ENCODE measurements around the gene RAC3. TPM values are rescaled to one million over a fixed set of nuclear protein-coding genes. Genes with fewer than 3 reads are reported as not detected.

RAC3 gene
- total and polyA plus RNA-seq, 2 experiments from 2014 or later, result 1.3 to 7.9 TPM

- no peak for DNase-seq
- Histone ChIP-seq H4K20me1 (ENCODE audit: insufficient read depth) (no peaks in the 10 kb centered on the region), H3K27me3 (replicated peaks; ENCODE audit: insufficient read depth) (no peaks in the 10 kb centered on the region), H3K79me2 (ENCODE audit: insufficient read depth) (no peaks in the 10 kb centered on the region), H3K27ac (no peak overlapping the region), H3K4me3 (no peak overlapping the region), H3K9me2 (ENCODE audit: insufficient read depth) (no peaks in the 10 kb centered on the region), H3F3A (ENCODE audit: insufficient read depth) (no peaks in the 10 kb centered on the region), H2AFZ (no peak overlapping the region), H3K4me1 (ENCODE audit: insufficient read depth) (peaks cover 3% of the 10 kb centered on the region), H3K9ac (no peak overlapping the region), H3K9me3 (ENCODE audit: low read depth) (no peaks in the 10 kb centered on the region), H3K4me2 (ENCODE audit: unreplicated experiment) (no peak overlapping the region), H3K36me3 (ENCODE audit: low read depth) (no peaks in the 10 kb centered on the region)
- in situ Hi-C loops (cut with MboI), result no loop called here
- TF ChIP-seq EZH2phosphoT487 (IDR thresholded peaks at IDR 0.05; ENCODE audit: insufficient read depth, low read depth) (no peak), EZH2 (IDR thresholded peaks at IDR 0.05; ENCODE audit: insufficient read depth, poor library complexity, severe bottlenecking) (no peak)
- 93% methylated on average over 26 of the region's 26 CpGs for WGBS, 2 experiments (ENCODE audit: low coverage in 1 of 2, low lambda C conversion rate in 2 of 2, missing lambda C conversion rate in 2 of 2)
These were observed 44.9 kb upstream of the RAC3 start for GRCh38 chr17:81986606-81987005.

- Histone ChIP-seq H3K4me1 (ENCODE audit: insufficient read depth) (peaks cover 9% of the 10 kb centered on the region), H3K9ac (no peak overlapping the region), H3K27ac (no peak overlapping the region), H3K4me2 (ENCODE audit: unreplicated experiment) (no peak overlapping the region), H3K27me3 (replicated peaks; ENCODE audit: insufficient read depth) (no peaks in the 10 kb centered on the region), H3K9me2 (ENCODE audit: insufficient read depth) (no peaks in the 10 kb centered on the region), H3K9me3 (ENCODE audit: low read depth) (no peaks in the 10 kb centered on the region), H3K79me2 (ENCODE audit: insufficient read depth) (no peaks in the 10 kb centered on the region), H2AFZ (no peak overlapping the region), H3K36me3 (ENCODE audit: low read depth) (no peaks in the 10 kb centered on the region), H3F3A (ENCODE audit: insufficient read depth) (0 out of 2 replicates have a peak, but pooled peaks cover 4% of the 10 kb centered on the region), H4K20me1 (ENCODE audit: insufficient read depth) (no peaks in the 10 kb centered on the region), H3K4me3 (no peak overlapping the region)
- in situ Hi-C loops (cut with MboI), result no loop called here
- TF ChIP-seq EZH2phosphoT487 (IDR thresholded peaks at IDR 0.05; ENCODE audit: insufficient read depth, low read depth) (no peak), EZH2 (IDR thresholded peaks at IDR 0.05; ENCODE audit: insufficient read depth, poor library complexity, severe bottlenecking) (no peak)
- 91 to 93% methylated on average over 18 to 26 of the region's 26 CpGs for WGBS, 2 experiments (ENCODE audit: low coverage in 1 of 2, low lambda C conversion rate in 2 of 2, missing lambda C conversion rate in 2 of 2)
- no peak for DNase-seq
These were observed 44.2 kb upstream of the RAC3 start for GRCh38 chr17:81987161-81987770.

DNA sequence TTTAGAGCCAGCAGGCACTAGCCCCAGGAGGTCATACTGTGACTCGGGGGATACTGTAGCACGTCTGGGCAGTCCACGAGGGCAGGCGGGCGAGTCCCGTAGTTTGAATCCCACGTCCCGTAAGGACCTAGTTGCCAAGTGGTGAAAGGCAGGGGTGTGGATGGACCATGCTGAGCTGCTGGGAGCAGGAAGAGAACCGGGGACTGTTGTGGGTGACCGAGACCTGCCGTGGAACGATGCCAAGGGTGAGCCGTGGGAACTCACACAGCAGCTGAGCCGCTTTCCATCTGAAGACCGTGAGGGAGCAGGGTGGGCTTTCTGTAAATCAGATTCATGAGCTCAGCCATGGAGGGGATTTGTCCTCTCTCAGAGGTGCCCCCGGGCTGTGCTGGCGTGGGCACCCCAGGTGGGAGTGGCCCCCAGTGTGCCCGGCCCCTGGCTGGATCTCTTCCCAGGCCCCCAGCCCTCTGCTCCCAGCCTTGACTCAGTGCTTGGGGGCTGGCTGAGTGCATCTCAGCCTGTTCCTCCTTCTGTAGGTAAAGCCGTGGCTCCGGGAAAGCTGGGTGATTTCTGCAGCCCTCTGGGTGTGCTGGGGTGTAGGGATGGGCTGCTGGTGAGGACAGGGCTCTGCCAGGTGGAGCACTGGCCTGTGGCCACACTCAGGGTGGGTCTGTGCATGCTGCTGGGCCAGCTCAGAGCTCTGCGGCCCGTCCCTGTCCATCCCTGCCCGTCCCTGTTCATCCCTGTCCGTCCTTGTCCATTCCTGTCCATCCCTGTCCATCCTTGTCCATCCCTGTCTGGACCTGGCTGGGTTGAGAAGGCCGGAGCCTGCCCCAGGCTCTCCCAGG, 40.4 kb upstream of the RAC3 start:
- no peak overlapping the region for H3K27ac ChIP-seq

GRCh38 chr17:81991684-81992305, 39.7 kb upstream of the RAC3 start:
- H3K36me3 ChIP-seq (ENCODE audit: low read depth), result no peaks in the 10 kb centered on the region
- no peaks in the 10 kb centered on the region for H3K9me2 ChIP-seq (ENCODE audit: insufficient read depth)
- H3K27me3 ChIP-seq (replicated peaks; ENCODE audit: insufficient read depth), result no peaks in the 10 kb centered on the region
- H3K27ac ChIP-seq, result peak overlapping the region; percentile 25; the same call in 1 of the 2 replicates
- H3K4me1 ChIP-seq (ENCODE audit: insufficient read depth), result peaks cover 11% of the 10 kb centered on the region
- H2AFZ ChIP-seq, result no peak overlapping the region
- no peaks in the 10 kb centered on the region for H3K79me2 ChIP-seq (ENCODE audit: insufficient read depth)
- 5 to 7% methylated on average over 27 to 28 of the region's 31 CpGs for WGBS, 2 experiments (ENCODE audit: low coverage in 1 of 2, low lambda C conversion rate in 2 of 2, missing lambda C conversion rate in 2 of 2)
- 0 out of 2 replicates have a peak overlapping the region, but pooled peaks have one; percentile 19 for H3K4me3 ChIP-seq
- H3F3A ChIP-seq (ENCODE audit: insufficient read depth), result 0 out of 2 replicates have a peak, but pooled peaks cover 6% of the 10 kb centered on the region
- in situ Hi-C loops (cut with MboI), result no loop called here
- peak; percentile 89 for DNase-seq
- peak overlapping the region; percentile 53 for H3K4me2 ChIP-seq (ENCODE audit: unreplicated experiment)
- no peaks in the 10 kb centered on the region for H3K9me3 ChIP-seq (ENCODE audit: low read depth)
- H4K20me1 ChIP-seq (ENCODE audit: insufficient read depth), result no peaks in the 10 kb centered on the region
- no peak for TF ChIP-seq EZH2phosphoT487 (IDR thresholded peaks at IDR 0.05; ENCODE audit: insufficient read depth, low read depth)
- no peak for TF ChIP-seq EZH2 (IDR thresholded peaks at IDR 0.05; ENCODE audit: insufficient read depth, poor library complexity, severe bottlenecking)
- peak overlapping the region; percentile 33 for H3K9ac ChIP-seq

More for the DNA sequence above, 40.4 kb upstream of the RAC3 start:
- no peaks in the 10 kb centered on the region for H3K9me3 ChIP-seq (ENCODE audit: low read depth)
- H4K20me1 ChIP-seq (ENCODE audit: insufficient read depth), result no peaks in the 10 kb centered on the region
- H3K4me3 ChIP-seq, result no peak overlapping the region
- no peaks in the 10 kb centered on the region for H3K9me2 ChIP-seq (ENCODE audit: insufficient read depth)
- 0 out of 2 replicates have a peak, but pooled peaks cover 6% of the 10 kb centered on the region for H3F3A ChIP-seq (ENCODE audit: insufficient read depth)
- H3K4me1 ChIP-seq (ENCODE audit: insufficient read depth), result peaks cover 11% of the 10 kb centered on the region
- no peaks in the 10 kb centered on the region for H3K79me2 ChIP-seq (ENCODE audit: insufficient read depth)
- no peak overlapping the region for H2AFZ ChIP-seq
- DNase-seq, result no peak
- WGBS, 2 experiments (ENCODE audit: low coverage in 1 of 2, low lambda C conversion rate in 2 of 2, missing lambda C conversion rate in 2 of 2), result 80 to 86% methylated on average over 23 to 25 of the region's 25 CpGs
- H3K27me3 ChIP-seq (replicated peaks; ENCODE audit: insufficient read depth), result no peaks in the 10 kb centered on the region
- TF ChIP-seq EZH2 (IDR thresholded peaks at IDR 0.05; ENCODE audit: insufficient read depth, poor library complexity, severe bottlenecking) (no peak), EZH2phosphoT487 (IDR thresholded peaks at IDR 0.05; ENCODE audit: insufficient read depth, low read depth) (no peak)
- peak overlapping the region; percentile 33; the same call in 1 of the 2 replicates for H3K9ac ChIP-seq
- in situ Hi-C loops (cut with MboI), result no loop called here
- no peak overlapping the region for H3K4me2 ChIP-seq (ENCODE audit: unreplicated experiment)
- H3K36me3 ChIP-seq (ENCODE audit: low read depth), result no peaks in the 10 kb centered on the region

Data from GM23248 (cell line).